ENCODE data around the gene PMM2. TPM values are rescaled to one million over a fixed set of nuclear protein-coding genes. Genes with fewer than 3 reads are reported as not detected.

PMM2 gene
- total and polyA plus RNA-seq, 2 donors (not counting 3 experiments of a cell fraction or from before 2014, with no cell fraction given): 29.0 to 61.3 TPM

GRCh38 chr16:8848939-8849391, 51.3 kb downstream of the PMM2 start:
- intact Hi-C loops (cut with micrococcal nuclease) (no loop called here), dilution Hi-C loops (cut with MboI; ENCODE audit: extremely low pct_ligation_motif_present, low sequenced_read_pairs) (no loop called here)
- Histone ChIP-seq H3K36me3 (ENCODE audit: control insufficient read depth in 2 of 2, extremely low read depth in 1 of 2, insufficient read depth in 2 of 2, low read length in 2 of 2) (peaks cover 5 to 19% of the 10 kb centered on the region in 2 experiments), H3K27me3 (ENCODE audit: control insufficient read depth in 2 of 2, insufficient read depth in 2 of 2, low read length in 2 of 2) (no peaks in the 10 kb centered on the region), H3K4me3 (replicated peaks in 1 of 3; ENCODE audit: insufficient read depth in 1 of 3, low read depth in 1 of 3, low read length in 3 of 3) (no peak overlapping the region), H3K9me1 (replicated peaks; ENCODE audit: control insufficient read depth, extremely low read depth, insufficient read depth, low read length) (no peaks in the 10 kb centered on the region), H2AFZ (ENCODE audit: low read depth, low read length) (no peak overlapping the region), H3K9ac (replicated peaks; ENCODE audit: extremely low read depth, insufficient read depth, low read length) (no peak overlapping the region), H3K4me1 (ENCODE audit: control insufficient read depth, extremely low read depth, insufficient read depth, low read length) (peaks cover 23% of the 10 kb centered on the region), H3K79me2 (ENCODE audit: control insufficient read depth, insufficient read depth, low read length) (peaks cover 9% of the 10 kb centered on the region), H4K20me1 (replicated peaks; ENCODE audit: control insufficient read depth, extremely low read depth, insufficient read depth, low read length) (no peaks in the 10 kb centered on the region), H3K4me2 (ENCODE audit: insufficient read depth, low read length) (no peak overlapping the region), H3K9me3 (replicated peaks; ENCODE audit: control insufficient read depth, insufficient read depth, low read length) (no peaks in the 10 kb centered on the region), H3K27ac (ENCODE audit: insufficient read depth, low read depth, low read length) (peak overlapping the region; percentile 24)
- FAIRE-seq (no peak), DNase-seq (ENCODE audit: low read depth, low spot score) (no peak)
- ChIA-PET CTCF (interaction anchor here (1.3 to 1.4 kb wide), 2 partner anchors 8 to 20 kb away, joined by 3 read pairs; partner anchors contain the start of gene CARHSP1), POLR2A (interaction anchor here (0.6 to 0.8 kb wide), 2 partner anchors 12 to 20 kb away, joined by 4 to 7 read pairs; partner anchors contain the start of gene CARHSP1)
- peak; percentile 35 for TF ChIP-seq FOS (IDR thresholded peaks at IDR 0.05; ENCODE audit: borderline replicate concordance, insufficient read depth, low read length)
- no peak for TF ChIP-seq CTCF (IDR thresholded peaks at IDR 0.05; ENCODE audit: extremely low read depth in 1 of 2, insufficient read depth in 1 of 2, low read depth in 1 of 2, low read length in 2 of 2)
- no TSS peak for BruUV-seq (replicated peaks)

GRCh38 chr16:8849411-8850011, 51.9 kb downstream of the PMM2 start:
- Histone ChIP-seq H3K27ac (ENCODE audit: insufficient read depth, low read depth, low read length) (no peak overlapping the region), H3K9me1 (replicated peaks; ENCODE audit: control insufficient read depth, extremely low read depth, insufficient read depth, low read length) (no peaks in the 10 kb centered on the region), H3K4me3 (replicated peaks in 1 of 3; ENCODE audit: insufficient read depth in 1 of 3, low read depth in 1 of 3, low read length in 3 of 3) (no peak overlapping the region), H3K27me3 (ENCODE audit: control insufficient read depth in 2 of 2, insufficient read depth in 2 of 2, low read length in 2 of 2) (no peaks in the 10 kb centered on the region), H3K9ac (replicated peaks; ENCODE audit: extremely low read depth, insufficient read depth, low read length) (no peak overlapping the region), H3K79me2 (ENCODE audit: control insufficient read depth, insufficient read depth, low read length) (peaks cover 9% of the 10 kb centered on the region), H2AFZ (ENCODE audit: low read depth, low read length) (no peak overlapping the region), H3K4me2 (ENCODE audit: insufficient read depth, low read length) (no peak overlapping the region), H3K36me3 (ENCODE audit: control insufficient read depth in 2 of 2, extremely low read depth in 1 of 2, insufficient read depth in 2 of 2, low read length in 2 of 2) (peaks cover 5 to 22% of the 10 kb centered on the region in 2 experiments), H3K4me1 (ENCODE audit: control insufficient read depth, extremely low read depth, insufficient read depth, low read length) (peaks cover 23% of the 10 kb centered on the region), H3K9me3 (replicated peaks; ENCODE audit: control insufficient read depth, insufficient read depth, low read length) (no peaks in the 10 kb centered on the region), H4K20me1 (replicated peaks; ENCODE audit: control insufficient read depth, extremely low read depth, insufficient read depth, low read length) (no peaks in the 10 kb centered on the region)
- DNase-seq (ENCODE audit: low read depth, low spot score) (no peak), FAIRE-seq (no peak)
- intact Hi-C loops (cut with micrococcal nuclease) (loop anchor here (1.0 kb wide), 1 partner anchor 20 kb away; the partner anchor contains the start of gene CARHSP1), dilution Hi-C loops (cut with MboI; ENCODE audit: extremely low pct_ligation_motif_present, low sequenced_read_pairs) (no loop called here)
- CTCF ChIA-PET: interaction anchor here (0.9 to 2.7 kb wide), 4 partner anchors 9 to 58 kb away, joined by 3 to 8 read pairs (median 3); partner anchors contain the start of gene CARHSP1
- BruUV-seq (replicated peaks): no TSS peak
- no peak for TF ChIP-seq JUN (IDR thresholded peaks at IDR 0.05; ENCODE audit: borderline replicate concordance, insufficient read depth, insufficient read length, low read depth)
- no peak for TF ChIP-seq POLR2AphosphoS5 (IDR thresholded peaks at IDR 0.05; ENCODE audit: insufficient read depth, low read depth, low read length)
- no peak for TF ChIP-seq EZH2 (IDR thresholded peaks at IDR 0.05; ENCODE audit: borderline replicate concordance, low read depth, low read length, severe bottlenecking)
- TF ChIP-seq POLR2A (IDR thresholded peaks at IDR 0.05; ENCODE audit: low read depth, low read length): no peak
- no peak for TF ChIP-seq GATA2 (IDR thresholded peaks at IDR 0.05; ENCODE audit: insufficient read depth, insufficient read length, low read depth, low read length)
- TF ChIP-seq MYC (IDR thresholded peaks at IDR 0.05; ENCODE audit: low read depth, low read length): no peak
- no peak for TF ChIP-seq CTCF (IDR thresholded peaks at IDR 0.05; ENCODE audit: extremely low read depth in 1 of 2, insufficient read depth in 1 of 2, low read depth in 1 of 2, low read length in 2 of 2)
- no peak for TF ChIP-seq FOS (IDR thresholded peaks at IDR 0.05; ENCODE audit: borderline replicate concordance, insufficient read depth, low read length)
- no peak for TF ChIP-seq MAX (IDR thresholded peaks at IDR 0.05; ENCODE audit: insufficient read depth, insufficient read length)
- POLR2A ChIA-PET: interaction anchor here (0.6 to 1.4 kb wide), 3 partner anchors 11 to 19 kb away, joined by 3 to 9 read pairs (median 7); partner anchors contain the start of gene CARHSP1
